Measurements from ENCODE around the gene PCP2. TPM values are rescaled to one million over a fixed set of nuclear protein-coding genes. Genes with fewer than 3 reads are reported as not detected.
A peak's percentile ranks its signal among the peaks of the same experiment; 100 is the strongest.

PCP2 gene
- total and polyA plus RNA-seq, 2 of the 13 experiments (the other 11 are each of a cell fraction or from before 2014, with no cell fraction given) = 0.62 TPM; not detected in 1

GRCh38 chr19:7652061-7652641 is 18.6 kb upstream of the PCP2 start:
- peak; percentile 93 for FAIRE-seq
- no peak overlapping the region for H3K9ac ChIP-seq (ENCODE audit: insufficient read depth, low read depth, low read length)
- H4K20me1 ChIP-seq (ENCODE audit: insufficient read depth, low read length) = no peaks in the 10 kb centered on the region
- ChIA-PET CTCF (ENCODE audit: low intra/inter-chr PET ratio, low total read pairs) (interaction anchor here (1.4 to 2.3 kb wide), 3 partner anchors 26 to 148 kb away, joined by 6 to 34 read pairs (median 7); partner anchors contain the start of gene TRAPPC5), POLR2A (interaction anchor here (0.6 to 1.1 kb wide), 5 partner anchors 11 to 566 kb away, joined by 3 to 7 read pairs (median 4); partner anchors contain the start of genes CAMSAP3, PET100 and XAB2)
- H3K27me3 ChIP-seq (ENCODE audit: control insufficient read depth in 1 of 2, insufficient read depth in 2 of 2, low read length in 2 of 2) = no peaks in the 10 kb centered on the region
- H3K27ac ChIP-seq (ENCODE audit: extremely low read length, insufficient read depth, low read length) = peak overlapping the region; percentile 58
- H3K36me3 ChIP-seq (replicated peaks in 1 of 2; ENCODE audit: control insufficient read depth in 1 of 2, insufficient read depth in 2 of 2, low read length in 2 of 2) = no peaks in the 10 kb centered on the region
- H3K79me2 ChIP-seq (ENCODE audit: insufficient read depth, low read length) = no peaks in the 10 kb centered on the region
- peak; percentile 96 for DNase-seq (ENCODE audit: low spot score)
- H3K4me2 ChIP-seq (ENCODE audit: low read depth, low read length) = peak overlapping the region; percentile 66
- H3K4me1 ChIP-seq (ENCODE audit: insufficient read depth, low read length) = peaks cover 17% of the 10 kb centered on the region
- H2AFZ ChIP-seq (ENCODE audit: low read length) = no peak overlapping the region
- peak overlapping the region in 1 of 3 experiments; percentile 31; a peak in 1 of 6 replicates for H3K4me3 ChIP-seq (replicated peaks in 1 of 3; ENCODE audit: insufficient read depth in 1 of 3, low read depth in 2 of 3, low read length in 3 of 3)
- 2% methylated on average over 28 of the region's 28 CpGs for WGBS (ENCODE audit: low lambda C conversion rate)
- no peaks in the 10 kb centered on the region for H3K9me3 ChIP-seq (ENCODE audit: low read length)
- peak; percentile 88 for ATAC-seq
- in situ Hi-C loops (cut with HindIII; ENCODE audit: extremely low pct_ligation_motif_present, low pct_unique_long_range_greater_than_20kb) = no loop called here
- no TSS peak for BruUV-seq (replicated peaks)
- intact Hi-C loops (cut with micrococcal nuclease; ENCODE audit: unreplicated experiment) = loop anchor here (1.0 kb wide), 2 partner anchors 29 to 115 kb away; no protein-coding TSS in a partner anchor
- TF ChIP-seq ARHGAP35 (CRISPR knock-in tag; IDR thresholded peaks at IDR 0.05; ENCODE audit: borderline replicate concordance) (no peak), ZC3H13 (CRISPR knock-in tag; IDR thresholded peaks at IDR 0.05) (peak; percentile 43; the same call in 1 of the 2 replicates), ZNF749 (CRISPR knock-in tag; IDR thresholded peaks at IDR 0.05; ENCODE audit: borderline replicate concordance) (no peak), CBX1 (IDR thresholded peaks at IDR 0.05; ENCODE audit: low read depth) (no peak), DMTF1 (CRISPR knock-in tag; IDR thresholded peaks at IDR 0.05) (no peak), ZNF337 (CRISPR knock-in tag; IDR thresholded peaks at IDR 0.05; ENCODE audit: borderline replicate concordance, low read depth) (no peak), CBX5 (CRISPR knock-in tag; IDR thresholded peaks at IDR 0.05; ENCODE audit: borderline replicate concordance) (peak; percentile 86; the same call in 1 of the 2 replicates), CENPX (CRISPR knock-in tag; IDR thresholded peaks at IDR 0.05) (no peak), MEIS2 (CRISPR knock-in tag; IDR thresholded peaks at IDR 0.05) (no peak; the same call in 1 of the 2 replicates), PPARG (CRISPR knock-in tag; conservative IDR thresholded peaks at IDR 0.05) (peak; percentile 100), ZKSCAN5 (CRISPR knock-in tag; IDR thresholded peaks at IDR 0.05) (no peak), SALL1 (CRISPR knock-in tag; IDR thresholded peaks at IDR 0.05) (peak; percentile 92)
- TF ChIP-seq, protein P1, sequence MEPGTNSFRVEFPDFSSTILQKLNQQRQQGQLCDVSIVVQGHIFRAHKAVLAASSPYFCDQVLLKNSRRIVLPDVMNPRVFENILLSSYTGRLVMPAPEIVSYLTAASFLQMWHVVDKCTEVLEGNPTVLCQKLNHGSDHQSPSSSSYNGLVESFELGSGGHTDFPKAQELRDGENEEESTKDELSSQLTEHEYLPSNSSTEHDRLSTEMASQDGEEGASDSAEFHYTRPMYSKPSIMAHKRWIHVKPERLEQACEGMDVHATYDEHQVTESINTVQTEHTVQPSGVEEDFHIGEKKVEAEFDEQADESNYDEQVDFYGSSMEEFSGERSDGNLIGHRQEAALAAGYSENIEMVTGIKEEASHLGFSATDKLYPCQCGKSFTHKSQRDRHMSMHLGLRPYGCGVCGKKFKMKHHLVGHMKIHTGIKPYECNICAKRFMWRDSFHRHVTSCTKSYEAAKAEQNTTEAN (CRISPR knock-in tag; conservative IDR thresholded peaks at IDR 0.05) = no peak
- TF ChIP-seq, protein P2, sequence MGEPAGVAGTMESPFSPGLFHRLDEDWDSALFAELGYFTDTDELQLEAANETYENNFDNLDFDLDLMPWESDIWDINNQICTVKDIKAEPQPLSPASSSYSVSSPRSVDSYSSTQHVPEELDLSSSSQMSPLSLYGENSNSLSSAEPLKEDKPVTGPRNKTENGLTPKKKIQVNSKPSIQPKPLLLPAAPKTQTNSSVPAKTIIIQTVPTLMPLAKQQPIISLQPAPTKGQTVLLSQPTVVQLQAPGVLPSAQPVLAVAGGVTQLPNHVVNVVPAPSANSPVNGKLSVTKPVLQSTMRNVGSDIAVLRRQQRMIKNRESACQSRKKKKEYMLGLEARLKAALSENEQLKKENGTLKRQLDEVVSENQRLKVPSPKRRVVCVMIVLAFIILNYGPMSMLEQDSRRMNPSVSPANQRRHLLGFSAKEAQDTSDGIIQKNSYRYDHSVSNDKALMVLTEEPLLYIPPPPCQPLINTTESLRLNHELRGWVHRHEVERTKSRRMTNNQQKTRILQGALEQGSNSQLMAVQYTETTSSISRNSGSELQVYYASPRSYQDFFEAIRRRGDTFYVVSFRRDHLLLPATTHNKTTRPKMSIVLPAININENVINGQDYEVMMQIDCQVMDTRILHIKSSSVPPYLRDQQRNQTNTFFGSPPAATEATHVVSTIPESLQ (CRISPR knock-in tag; conservative IDR thresholded peaks at IDR 0.05) = no peak
- TF ChIP-seq, protein P3, sequence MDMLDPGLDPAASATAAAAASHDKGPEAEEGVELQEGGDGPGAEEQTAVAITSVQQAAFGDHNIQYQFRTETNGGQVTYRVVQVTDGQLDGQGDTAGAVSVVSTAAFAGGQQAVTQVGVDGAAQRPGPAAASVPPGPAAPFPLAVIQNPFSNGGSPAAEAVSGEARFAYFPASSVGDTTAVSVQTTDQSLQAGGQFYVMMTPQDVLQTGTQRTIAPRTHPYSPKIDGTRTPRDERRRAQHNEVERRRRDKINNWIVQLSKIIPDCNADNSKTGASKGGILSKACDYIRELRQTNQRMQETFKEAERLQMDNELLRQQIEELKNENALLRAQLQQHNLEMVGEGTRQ (IDR thresholded peaks at IDR 0.05; ENCODE audit: low read depth, low read length) = no peak
- TF ChIP-seq, protein P3 (CRISPR knock-in tag; IDR thresholded peaks at IDR 0.05; ENCODE audit: borderline replicate concordance) = peak; percentile 41; the same call in 1 of the 2 replicates
